ENCODE measurements around the gene ZNF76.
A peak's percentile ranks its signal among the peaks of the same experiment; 100 is the strongest.

Gene ZNF76

DNA sequence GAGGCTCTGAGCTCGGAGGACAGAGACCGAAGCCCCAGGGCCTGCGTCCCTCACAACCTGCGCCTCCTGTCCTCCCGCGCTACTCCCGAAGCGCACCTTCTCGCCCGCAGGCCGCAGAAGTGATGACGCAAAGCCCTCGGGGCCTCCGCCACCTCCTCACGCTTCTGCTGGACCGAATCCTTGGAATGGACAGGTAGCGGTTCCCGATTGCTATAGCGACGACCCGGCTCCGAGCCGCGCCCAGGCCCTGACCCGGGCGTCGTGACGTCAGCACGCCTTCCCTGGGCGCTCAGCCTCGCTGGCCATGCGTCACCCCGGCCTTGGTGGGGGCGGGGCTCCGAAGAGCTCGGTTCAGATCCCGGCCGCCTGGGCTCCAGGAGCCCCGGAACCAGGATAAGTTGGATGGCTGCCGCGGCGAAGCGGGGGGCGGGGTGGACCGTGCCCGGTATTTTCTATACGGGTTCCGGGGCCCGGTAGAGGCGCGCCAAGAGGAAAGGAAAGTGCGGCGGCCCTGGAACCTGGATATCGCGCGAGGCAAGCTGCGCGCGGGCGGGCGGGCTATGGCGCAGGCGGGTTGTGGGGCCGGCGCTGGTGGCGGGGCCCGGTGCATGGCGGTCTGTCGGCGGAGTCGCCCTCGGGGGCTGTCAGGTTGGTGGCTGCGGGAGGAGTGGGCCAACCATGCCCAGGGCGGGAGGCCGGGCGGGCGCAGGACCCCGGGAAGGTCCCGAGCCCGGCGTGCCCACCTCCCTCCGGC lies at the start of gene ZNF76:
TSS of gene ZNF76 (plus strand) at position 542 of the 754 bp plus-strand sequence. CDS start 21,417 bp downstream, outside the sequence.
- no peak for TF ChIP-seq CTCF (conservative IDR thresholded peaks at IDR 0.05; ENCODE audit: low read depth)
- POLR2A ChIA-PET (ENCODE audit: low non-redundant PET), result interaction anchor here (1.0 kb wide), 1 partner anchor 109 kb away, joined by 3 read pairs; no protein-coding TSS in a partner anchor
- peak within 1 kb of the TSS; percentile 93 for H3K27ac ChIP-seq
- CTCF ChIA-PET, result interaction anchor here (0.6 to 0.8 kb wide), 5 partner anchors 14 to 796 kb away, joined by 3 to 6 read pairs (median 3); partner anchors contain the start of gene PPARD
- DNase-seq (ENCODE audit: low spot score), result peak; percentile 99

GRCh38 chr6:35213298-35213791 lies 46.2 kb upstream of the ZNF76 start:
- no peak overlapping the region for H3K27ac ChIP-seq
- no peak for DNase-seq (ENCODE audit: low spot score)
- ChIA-PET CTCF (interaction anchor here (0.7 kb wide), 1 partner anchor 239 kb away, joined by 3 read pairs; no protein-coding TSS in a partner anchor), POLR2A (ENCODE audit: low non-redundant PET) (no interaction called here)
- TF ChIP-seq CTCF (conservative IDR thresholded peaks at IDR 0.05; ENCODE audit: low read depth), result no peak

- no peak for TF ChIP-seq CTCF (conservative IDR thresholded peaks at IDR 0.05; ENCODE audit: low read depth)
- peak; percentile 41 for DNase-seq (ENCODE audit: low spot score)
- POLR2A ChIA-PET (ENCODE audit: low non-redundant PET), result no interaction called here
- H3K27ac ChIP-seq, result no peak within 1 kb of the TSS
- CTCF ChIA-PET, result interaction anchor here (0.6 to 1.4 kb wide), 2 partner anchors 9 to 371 kb away, joined by 5 to 10 read pairs; no protein-coding TSS in a partner anchor
These were observed 45.4 kb upstream of the ZNF76 start, which contains the start of gene SCUBE3 for GRCh38 chr6:35213824-35214756. TSS of gene SCUBE3 (plus strand) at chr6:35213956. CDS start at chr6:35214419, 463 bp downstream.

DNA sequence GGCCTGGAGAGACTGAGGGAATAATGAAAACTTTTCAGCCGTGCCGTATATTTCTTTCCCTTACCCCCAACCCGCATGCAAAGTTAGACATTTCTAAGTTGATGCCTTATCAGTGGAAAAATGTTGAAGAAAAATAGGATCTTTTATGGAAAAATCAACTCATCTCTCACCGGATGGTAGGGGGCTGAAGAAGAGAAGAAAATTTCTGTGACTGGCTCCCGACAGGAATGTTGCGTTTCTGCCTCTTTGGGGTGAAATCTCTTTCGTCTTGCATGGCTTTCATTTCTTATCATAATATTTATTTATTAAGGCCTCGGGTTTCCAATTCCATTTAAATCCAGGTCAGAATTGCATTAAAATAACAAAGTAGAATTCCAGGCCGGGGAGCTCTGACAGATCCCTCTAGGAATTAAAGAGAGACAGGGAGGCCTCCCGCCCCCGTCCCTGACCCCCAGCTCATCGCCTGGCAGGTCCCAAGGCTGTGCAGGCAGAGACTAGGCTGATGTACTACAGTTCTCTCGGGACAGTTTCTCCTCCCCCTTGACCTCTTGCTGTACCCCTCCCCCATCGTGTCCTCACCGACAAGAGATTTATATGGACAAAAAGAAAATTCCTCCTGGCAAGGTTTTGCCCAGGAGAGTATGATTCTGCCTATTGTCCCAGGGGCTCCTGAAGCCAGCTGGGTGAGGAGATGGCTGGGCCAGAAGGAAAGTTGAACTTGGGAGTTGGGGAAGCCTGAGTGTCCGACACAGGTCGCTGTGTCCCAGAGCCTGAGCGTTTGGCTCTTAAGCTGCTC lies 44.5 kb upstream of the ZNF76 start:
- ChIA-PET CTCF (interaction anchor here (0.9 to 1.6 kb wide), 4 partner anchors 10 to 75 kb away, joined by 3 to 10 read pairs (median 4); no protein-coding TSS in a partner anchor), POLR2A (ENCODE audit: low non-redundant PET) (no interaction called here)
- no peak for DNase-seq (ENCODE audit: low spot score)
- no peak for TF ChIP-seq CTCF (conservative IDR thresholded peaks at IDR 0.05; ENCODE audit: low read depth)
- no peak overlapping the region for H3K27ac ChIP-seq

DNA sequence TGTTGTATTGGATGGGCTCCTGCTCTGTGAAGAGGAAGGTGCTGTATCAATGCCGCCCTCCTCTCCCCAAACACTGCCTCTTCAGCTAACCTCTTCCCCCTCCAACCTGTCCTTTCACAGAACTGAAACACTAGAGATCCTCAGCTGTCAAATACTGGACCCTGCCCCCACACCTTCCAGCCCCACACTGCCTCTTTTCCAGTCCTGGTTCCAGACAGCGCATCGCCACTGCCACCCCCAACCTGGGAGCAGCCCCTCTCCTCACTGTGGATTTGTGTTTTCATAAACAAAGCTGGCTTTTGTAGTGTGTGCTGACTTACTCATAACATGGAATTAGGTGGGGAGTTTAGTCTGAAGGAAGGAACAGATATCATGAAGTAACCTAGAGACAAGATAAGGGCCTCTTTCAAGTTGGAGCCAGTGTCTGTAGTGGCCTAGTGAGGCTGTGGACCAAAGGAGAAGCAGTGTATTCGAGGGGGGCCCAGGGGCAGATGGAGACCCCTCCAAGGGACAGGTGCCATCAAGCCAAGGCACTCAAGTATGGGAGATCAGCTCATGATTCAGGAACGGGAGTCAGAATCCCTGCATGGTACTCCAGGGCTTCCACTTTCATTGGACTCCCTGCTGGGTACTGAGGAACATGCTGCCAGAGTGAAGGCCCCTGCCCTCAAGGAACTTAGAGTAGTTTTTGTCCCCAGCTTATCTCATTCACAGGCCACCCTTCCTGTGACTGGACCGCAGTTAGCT lies 43.7 kb upstream of the ZNF76 start:
- ChIA-PET POLR2A (ENCODE audit: low non-redundant PET) (no interaction called here), CTCF (interaction anchor here (0.9 to 1.6 kb wide), 3 partner anchors 10 to 76 kb away, joined by 3 to 4 read pairs (median 3); no protein-coding TSS in a partner anchor)
- no peak overlapping the region for H3K27ac ChIP-seq
- DNase-seq (ENCODE audit: low spot score), result no peak
- no peak for TF ChIP-seq CTCF (conservative IDR thresholded peaks at IDR 0.05; ENCODE audit: low read depth)

Data from RWPE1 (cell line).